ENCODE results near the gene FERMT3.
"Not testable (repeated sequence)": the region's sequence is repeated elsewhere in the genome, so short reads cannot be mapped to it uniquely, and the experiment has no call there.

The FERMT3 gene

DNA sequence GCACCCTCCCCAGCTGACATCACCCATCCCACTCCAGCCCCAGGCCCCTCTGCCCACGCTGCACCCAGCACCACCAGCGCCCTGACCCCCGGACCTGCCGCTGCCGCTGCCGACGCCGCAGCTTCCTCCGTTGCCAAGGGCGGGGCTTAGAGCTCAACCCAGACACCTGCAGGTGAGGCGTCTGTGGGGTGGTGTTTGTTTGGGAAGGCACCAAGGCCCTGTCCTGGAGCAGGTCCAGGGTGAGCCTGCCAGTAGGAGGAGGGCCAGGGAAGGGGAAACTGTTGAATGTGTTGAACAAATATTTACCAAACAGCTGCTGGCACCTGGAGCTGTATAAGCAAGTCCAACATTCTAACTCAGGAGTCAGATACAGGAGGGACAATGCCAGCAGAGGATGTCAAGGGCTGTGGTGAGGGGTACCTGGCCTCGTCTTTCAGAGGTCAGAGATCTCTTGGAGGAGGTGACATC is 31.0 kb downstream of the FERMT3 start:
- no peak for DNase-seq

GRCh38 chr11:64238076-64238475 is 31.6 kb downstream of the FERMT3 start:
- no peak for DNase-seq

DNA sequence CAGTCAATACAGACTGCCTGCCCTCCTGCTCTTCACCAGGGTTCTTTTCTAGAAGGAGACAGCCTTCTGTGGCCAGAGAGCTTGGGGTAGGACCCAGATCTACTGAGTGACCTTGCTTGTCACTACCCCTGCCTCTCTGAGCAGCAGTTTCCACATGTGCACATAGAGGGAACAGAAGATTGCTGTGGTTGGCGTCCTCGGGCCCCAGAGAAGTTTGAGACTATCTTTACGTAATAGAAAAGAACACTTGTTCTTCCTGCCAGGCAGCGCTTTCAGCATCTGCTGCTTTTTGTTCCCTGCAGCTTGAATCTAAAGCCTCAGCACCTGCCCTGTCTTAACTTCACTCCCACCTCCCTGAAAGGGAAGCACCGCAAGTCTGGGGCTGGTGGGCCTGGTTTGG is 32.5 kb downstream of the FERMT3 start:
- no peak for DNase-seq

GRCh38 chr11:64239662-64240434 is 33.3 kb downstream of the FERMT3 start:
- DNase-seq, result peak in 1 of 2 donors; percentile 80

- peak; percentile 99 for DNase-seq
Observed at GRCh38 chr11:64240435-64241240, 34.1 kb downstream of the FERMT3 start, which contains the start of gene FKBP2. TSS of gene FKBP2 (plus strand) at chr11:64241095. CDS start at chr11:64242388, 1,293 bp downstream.

GRCh38 chr11:64241241-64241490 is 34.6 kb downstream of the FERMT3 start:
- peak in 1 of 2 donors; percentile 100 for DNase-seq

DNA sequence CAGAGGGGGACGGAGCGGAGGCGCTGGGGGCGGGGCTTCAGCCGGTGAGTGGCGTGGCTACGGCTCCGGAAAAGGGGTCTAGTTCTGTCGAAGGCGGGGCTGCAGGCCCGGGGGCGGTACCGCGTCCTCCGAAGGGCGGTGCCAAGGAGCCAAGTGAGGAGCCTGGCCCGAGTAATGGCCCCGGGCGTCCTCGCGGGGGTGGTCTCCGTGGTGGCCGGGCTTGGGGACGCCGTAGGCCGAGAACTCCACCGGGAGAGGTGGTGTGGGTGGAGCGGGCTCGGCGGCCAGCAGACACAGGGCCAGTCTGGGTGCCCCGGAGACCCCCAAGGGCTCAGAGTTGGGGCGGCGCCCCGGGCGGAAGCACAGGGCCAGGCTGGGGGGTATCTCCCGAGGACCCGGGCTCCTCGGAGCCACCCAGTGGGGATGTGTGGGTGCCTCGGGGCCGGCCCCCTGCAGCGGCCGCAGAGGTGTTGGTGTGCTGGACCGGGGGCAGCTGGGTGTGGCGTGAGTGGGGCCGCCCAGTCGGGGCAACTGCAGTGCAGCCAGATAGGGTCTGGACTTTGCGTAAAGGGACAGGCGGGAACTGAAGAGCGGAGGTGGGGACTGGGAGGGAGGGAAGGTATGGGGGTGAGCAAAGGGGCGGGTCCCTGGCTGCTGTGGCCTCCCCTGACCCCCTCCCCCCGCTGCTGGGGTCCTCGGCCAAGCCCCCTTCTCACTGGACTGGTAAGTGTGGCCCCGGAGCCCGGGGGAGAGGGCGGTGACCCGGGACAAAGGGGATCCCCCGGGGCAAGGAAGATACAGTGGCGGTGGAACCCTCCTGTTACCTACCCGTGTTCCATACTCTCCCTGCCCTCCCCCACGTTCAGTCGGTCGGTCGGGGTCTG is 35.2 kb downstream of the FERMT3 start:
- peak; percentile 24 to 100 for DNase-seq

DNA sequence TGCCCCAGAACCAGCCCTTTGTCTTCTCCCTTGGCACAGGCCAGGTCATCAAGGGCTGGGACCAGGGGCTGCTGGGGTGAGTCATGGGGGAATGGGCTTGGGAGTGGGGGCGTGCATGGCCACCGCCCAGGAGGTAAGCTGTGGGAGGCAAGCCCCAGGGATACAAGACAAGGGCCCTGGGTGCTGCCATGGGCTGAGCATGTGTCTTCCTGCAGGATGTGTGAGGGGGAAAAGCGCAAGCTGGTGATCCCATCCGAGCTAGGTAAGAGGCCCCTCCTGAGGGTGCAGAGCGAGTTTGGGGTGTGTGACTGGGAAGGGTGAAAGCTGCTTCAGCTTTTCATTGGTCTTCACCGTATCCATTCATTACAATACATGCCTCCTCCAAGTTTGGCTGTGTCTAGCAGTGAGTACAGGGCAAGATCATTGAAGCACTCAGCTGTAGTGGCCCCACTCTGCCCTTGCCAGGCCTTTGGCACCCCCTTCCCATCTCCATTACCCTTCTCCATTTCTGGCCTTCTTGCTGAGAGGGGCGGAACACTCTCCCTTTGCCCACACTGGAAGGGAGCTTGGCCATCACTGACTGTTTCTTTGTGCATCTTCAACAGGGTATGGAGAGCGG is 36.8 kb downstream of the FERMT3 start:
- DNase-seq, result no peak

DNA sequence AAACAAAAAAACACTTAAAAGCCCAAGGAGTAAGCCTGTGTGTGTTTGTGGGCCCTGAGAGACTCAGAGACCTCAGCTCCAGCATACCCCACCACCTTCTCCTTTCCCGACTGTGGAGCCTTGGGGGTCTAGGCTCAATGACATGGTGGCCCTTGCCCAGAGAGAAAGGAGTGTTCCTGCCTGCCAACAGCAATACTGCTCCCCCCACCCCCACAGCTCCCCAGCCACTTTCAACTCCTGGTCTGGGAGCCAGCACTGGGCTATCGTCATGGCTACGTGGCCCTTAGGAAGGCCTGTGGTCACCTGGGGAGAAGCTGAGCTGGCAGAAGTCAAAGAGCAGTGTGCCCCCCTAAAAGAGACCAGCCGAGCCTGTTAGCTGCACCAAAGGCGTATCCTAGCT is 37.6 kb downstream of the FERMT3 start:
- no peak for DNase-seq

- DNase-seq, result no peak
Observed at GRCh38 chr11:64244966-64245365, 38.4 kb downstream of the FERMT3 start.

DNA sequence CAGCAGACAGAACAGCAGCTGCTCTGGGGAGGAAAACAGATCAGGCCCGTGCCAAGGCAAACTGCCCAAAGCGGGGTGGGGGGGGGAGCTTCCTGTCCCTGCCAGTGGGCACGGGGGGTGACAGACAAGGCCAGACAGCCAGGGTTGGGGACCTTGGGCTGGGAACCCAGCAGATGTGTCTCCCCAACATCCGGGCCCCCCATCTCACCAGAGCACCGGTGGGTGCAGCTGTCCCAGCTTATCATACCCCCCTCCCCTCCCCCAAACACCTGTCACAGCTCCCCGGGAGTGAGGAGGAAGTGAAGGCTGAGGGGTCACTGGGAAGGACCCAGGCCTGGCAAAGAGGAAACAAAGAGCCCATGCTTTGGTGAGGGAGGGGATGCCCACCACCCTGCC is 38.9 kb downstream of the FERMT3 start:
- peak; percentile 40 to 59 for DNase-seq

- DNase-seq, result peak; percentile 61 to 63
Observed at GRCh38 chr11:64245797-64246620, 39.5 kb downstream of the FERMT3 start.

DNA sequence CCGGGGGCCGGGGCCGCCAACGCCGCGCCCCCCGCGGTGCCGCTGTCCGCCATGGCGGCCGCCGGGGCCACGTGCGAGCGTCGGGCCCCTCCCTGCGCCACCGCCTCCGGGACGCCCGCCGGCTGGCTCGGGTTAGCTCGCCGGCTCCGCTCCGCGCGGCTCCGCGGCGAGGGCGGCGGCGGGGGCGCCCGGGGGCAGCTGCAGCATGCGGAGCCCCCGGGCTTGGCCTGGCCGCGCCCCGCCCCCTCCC is 40.0 kb downstream of the FERMT3 start:
- DNase-seq, result not testable (repeated sequence)

GRCh38 chr11:64246871-64247728 is 40.6 kb downstream of the FERMT3 start, which contains the start of gene PPP1R14B:
TSS of gene PPP1R14B (minus strand) at chr11:64246943. CDS start at chr11:64246673, 270 bp downstream.
- DNase-seq, result peak; percentile 78 to 82

DNA sequence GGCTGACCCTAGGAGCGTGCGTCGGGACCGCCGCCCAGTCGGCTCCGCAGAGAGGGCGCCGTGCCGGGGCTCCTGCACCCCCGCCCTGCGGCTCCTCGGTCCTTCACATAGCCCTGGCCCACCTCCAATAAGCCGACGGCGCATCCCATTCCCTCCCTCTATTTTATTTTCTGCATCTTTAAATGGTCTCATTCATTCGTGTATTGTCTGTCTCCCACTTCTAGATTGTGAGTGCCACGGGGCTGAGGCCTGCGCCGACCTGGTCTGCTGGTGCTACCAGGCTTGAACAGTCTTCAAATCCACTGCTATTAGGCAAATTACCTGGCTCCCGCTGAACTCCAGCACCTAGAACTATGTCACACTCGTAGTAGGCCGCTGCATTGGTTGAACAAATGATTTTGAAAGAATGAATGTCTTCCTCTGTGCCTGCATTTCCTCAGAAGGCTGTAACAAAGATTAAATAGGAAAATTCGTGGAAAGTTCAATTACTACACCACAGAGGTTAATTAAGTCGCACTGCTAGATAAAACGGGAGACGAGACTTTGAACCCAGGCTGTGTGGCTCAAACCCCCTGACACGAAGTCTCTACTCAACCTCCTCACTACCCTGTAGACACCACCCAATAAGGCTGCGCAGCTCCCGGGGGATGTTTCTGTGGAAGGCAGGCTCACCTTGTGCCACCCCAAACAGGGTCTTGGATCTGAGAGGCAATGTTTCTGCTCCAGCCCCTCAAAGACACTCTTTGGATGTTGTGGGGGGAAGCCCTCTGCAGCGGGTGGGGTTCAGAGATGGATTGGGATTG is 41.4 kb downstream of the FERMT3 start:
- DNase-seq, result no peak

DNA sequence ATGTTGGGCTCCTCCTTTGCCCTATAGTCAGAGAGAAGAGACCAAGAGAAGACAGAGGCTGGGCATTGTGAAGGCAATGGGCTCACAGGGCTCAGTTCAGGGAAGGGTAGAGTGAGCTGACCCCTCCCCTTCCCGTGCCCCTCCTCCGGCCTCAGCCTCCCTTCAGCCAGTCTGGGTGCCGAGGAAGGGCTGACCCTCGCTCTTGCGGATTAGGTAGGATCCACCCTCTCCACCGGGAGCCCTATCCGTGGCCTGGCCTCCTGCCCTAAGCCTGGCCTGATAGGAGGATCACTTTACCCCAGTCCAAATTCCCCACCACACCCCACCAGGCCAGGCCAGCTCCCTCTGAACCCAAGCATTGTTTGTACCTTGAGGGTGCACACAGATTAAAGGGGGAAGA is 42.1 kb downstream of the FERMT3 start:
- DNase-seq, result no peak

- DNase-seq, result no peak
Observed at GRCh38 chr11:64249038-64249437, 42.5 kb downstream of the FERMT3 start.

DNA sequence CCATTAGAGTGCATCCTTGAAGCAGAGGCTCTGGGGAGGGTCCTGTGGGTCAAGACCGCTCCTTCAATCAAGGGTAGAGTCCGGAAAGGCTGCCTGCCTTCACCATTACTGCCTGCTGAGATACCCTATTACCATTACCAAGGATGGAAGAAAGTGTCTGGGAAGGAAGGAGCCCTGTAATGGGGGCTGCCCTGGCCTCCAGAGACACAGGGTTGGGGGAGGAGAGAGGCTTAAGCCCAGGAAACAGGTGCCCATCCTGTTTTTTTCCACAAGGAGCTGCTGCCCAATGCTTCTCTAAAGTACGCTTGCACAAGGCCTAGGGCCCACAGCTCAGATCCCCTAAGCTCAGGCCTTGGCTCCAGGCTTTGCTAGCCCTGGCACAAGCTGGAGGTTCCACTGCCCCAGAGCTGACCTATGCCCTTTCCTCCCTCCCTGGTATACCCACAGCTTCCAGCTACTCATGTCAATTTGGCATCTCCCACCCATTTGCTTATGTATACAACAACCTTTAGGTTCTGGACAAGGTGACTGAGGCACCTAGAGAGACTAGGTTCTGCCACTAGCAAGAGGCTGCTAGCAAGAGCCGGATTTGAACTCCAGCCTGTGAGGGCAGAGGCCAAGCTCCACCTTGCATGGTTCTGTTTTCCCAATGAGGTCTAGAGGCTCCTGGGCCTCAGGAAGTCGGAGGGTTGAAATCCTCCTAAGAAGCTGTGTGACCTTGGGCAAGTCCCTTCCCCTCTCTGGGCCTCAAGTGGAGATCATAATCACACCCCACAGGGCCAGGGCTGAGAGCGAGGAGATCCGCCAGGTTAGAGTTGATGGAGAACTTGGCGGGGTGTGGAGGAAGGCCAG is 43.3 kb downstream of the FERMT3 start:
- no peak for DNase-seq

DNA sequence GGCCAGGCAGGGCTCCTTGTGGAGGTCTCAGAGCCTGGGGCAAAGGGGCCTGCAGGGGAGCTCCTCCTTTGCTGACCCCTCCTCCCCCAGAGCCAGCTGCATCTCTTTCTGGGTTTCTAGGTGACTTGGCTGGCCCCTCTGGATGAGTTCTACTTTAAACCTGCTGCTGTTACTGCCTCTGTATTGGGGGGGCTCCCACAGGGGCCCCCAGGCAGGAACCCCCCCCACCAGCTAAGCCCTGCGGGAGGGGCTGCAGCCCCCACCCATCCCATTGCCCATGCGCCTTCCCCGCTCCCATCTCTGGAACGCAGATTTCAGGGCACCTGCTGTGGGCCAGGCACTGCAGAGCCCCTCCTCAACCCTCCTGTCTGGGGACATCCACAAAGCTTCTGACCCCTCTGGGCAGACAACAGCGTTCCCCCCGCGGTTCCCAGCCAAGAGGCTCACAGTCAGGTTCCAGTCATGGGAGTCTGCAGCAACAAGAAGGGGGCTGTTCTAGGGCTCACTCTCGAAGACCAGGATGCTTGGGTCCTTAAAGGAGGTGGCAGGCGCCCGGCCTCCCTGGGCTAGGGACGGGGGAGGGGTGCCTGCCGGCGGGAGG is 44.0 kb downstream of the FERMT3 start:
- no peak for DNase-seq
